Dendritic cell treated with granulocyte-macrophage colony-stimulating factor and Interleukin-4, amounts not matched to agents 40 ng/mL and 50 ng/mL, for 4 days (primary cell): ENCODE data around the gene GIGYF1.
"Not testable (repeated sequence)": the region's sequence is repeated elsewhere in the genome, so short reads cannot be mapped to it uniquely, and the experiment has no call there.

Source experiments
- H3K27ac Mint-ChIP-seq: one replicate; pipeline ENCODE4 v1.8.0; 2022; ENCODE audit warnings: mild to moderate bottlenecking, mixed read lengths
- H3K27me3 Mint-ChIP-seq: one replicate; pipeline ENCODE4 v1.8.0; 2022; ENCODE audit warnings: mild to moderate bottlenecking, mixed read lengths
- H3K36me3 Mint-ChIP-seq: one replicate; pipeline ENCODE4 v1.8.0; 2022; ENCODE audit warnings: low read depth, mixed read lengths
- H3K4me1 Mint-ChIP-seq: one replicate; pipeline ENCODE4 v1.8.0; 2022; ENCODE audit warnings: low read depth, mixed read lengths
- H3K4me3 Mint-ChIP-seq: one replicate; pipeline ENCODE4 v1.8.0; 2022; ENCODE audit warnings: mild to moderate bottlenecking, moderate library complexity, mixed read lengths
- H3K9me3 Mint-ChIP-seq: one replicate; pipeline ENCODE4 v1.8.0; 2022; ENCODE audit warnings: mixed read lengths
- intact Hi-C: fragments of 100-400 bp; cut with micrococcal nuclease; formaldehyde crosslinking; loops from one replicate; pipeline ENCODE4 v1.15.0; 2022

GIGYF1 gene

GRCh38 chr7:100665168-100665726 lies 28.8 kb downstream of the GIGYF1 start:
- intact Hi-C loops: no loop called here
- H3K9me3 Mint-ChIP-seq: no peaks in the 10 kb centered on the region
- H3K27ac Mint-ChIP-seq: no peak overlapping the region
- H3K36me3 Mint-ChIP-seq: no peaks in the 10 kb centered on the region
- H3K4me3 Mint-ChIP-seq: no peak overlapping the region
- H3K27me3 Mint-ChIP-seq: peaks cover 37% of the 10 kb centered on the region
- peaks cover 12% of the 10 kb centered on the region for H3K4me1 Mint-ChIP-seq

GRCh38 chr7:100662194-100662776 lies 31.8 kb downstream of the GIGYF1 start:
- H3K27me3 Mint-ChIP-seq: peaks cover 51% of the 10 kb centered on the region
- H3K27ac Mint-ChIP-seq, H3K9me3 Mint-ChIP-seq, H3K4me3 Mint-ChIP-seq, H3K36me3 Mint-ChIP-seq, H3K4me1 Mint-ChIP-seq, intact Hi-C loops: not testable (repeated sequence)

- H3K4me1 Mint-ChIP-seq: peaks cover 5% of the 10 kb centered on the region
- no peaks in the 10 kb centered on the region for H3K36me3 Mint-ChIP-seq
- H3K9me3 Mint-ChIP-seq: no peaks in the 10 kb centered on the region
- intact Hi-C loops: no loop called here
- H3K27me3 Mint-ChIP-seq: peaks cover 73% of the 10 kb centered on the region
- no peak within 1 kb of the TSS for H3K4me3 Mint-ChIP-seq
- H3K27ac Mint-ChIP-seq: no peak within 1 kb of the TSS
Measured at GRCh38 chr7:100655908-100656674, 38.0 kb downstream of the GIGYF1 start, which contains the start of gene ACTL6B. ACTL6B (minus strand) TSS chr7:100656448; CDS start chr7:100656354, 94 bp downstream.

- intact Hi-C loops: no loop called here
- no peak overlapping the region for H3K4me3 Mint-ChIP-seq
- no peaks in the 10 kb centered on the region for H3K9me3 Mint-ChIP-seq
- H3K27ac Mint-ChIP-seq: no peak overlapping the region
- peaks cover 69% of the 10 kb centered on the region for H3K27me3 Mint-ChIP-seq
- no peaks in the 10 kb centered on the region for H3K36me3 Mint-ChIP-seq
- peaks cover 5% of the 10 kb centered on the region for H3K4me1 Mint-ChIP-seq
Measured at GRCh38 chr7:100654908-100655831, 38.9 kb downstream of the GIGYF1 start.

GRCh38 chr7:100649826-100650565 lies 44.1 kb downstream of the GIGYF1 start:
- intact Hi-C loops: no loop called here
- Mint-ChIP-seq H3K27me3 (peaks cover 59% of the 10 kb centered on the region), H3K4me1 (peaks cover 5% of the 10 kb centered on the region), H3K4me3 (no peak overlapping the region), H3K9me3 (no peaks in the 10 kb centered on the region), H3K36me3 (no peaks in the 10 kb centered on the region), H3K27ac (no peak overlapping the region)

GRCh38 chr7:100642534-100642907 lies 51.5 kb downstream of the GIGYF1 start:
- no peak overlapping the region for H3K27ac Mint-ChIP-seq
- H3K4me1 Mint-ChIP-seq: no peaks in the 10 kb centered on the region
- no peaks in the 10 kb centered on the region for H3K36me3 Mint-ChIP-seq
- peaks cover 41% of the 10 kb centered on the region for H3K27me3 Mint-ChIP-seq
- no peak overlapping the region for H3K4me3 Mint-ChIP-seq
- H3K9me3 Mint-ChIP-seq: no peaks in the 10 kb centered on the region
- intact Hi-C loops: no loop called here

GRCh38 chr7:100641860-100642533 lies 52.1 kb downstream of the GIGYF1 start:
- Mint-ChIP-seq H3K27ac (no peak overlapping the region), H3K4me3 (no peak overlapping the region), H3K36me3 (no peaks in the 10 kb centered on the region), H3K27me3 (peaks cover 37% of the 10 kb centered on the region), H3K9me3 (no peaks in the 10 kb centered on the region), H3K4me1 (no peaks in the 10 kb centered on the region)
- intact Hi-C loops: no loop called here

- Mint-ChIP-seq H3K9me3 (no peaks in the 10 kb centered on the region), H3K4me3 (no peak within 1 kb of the TSS), H3K4me1 (no peaks in the 10 kb centered on the region), H3K27me3 (peaks cover 33% of the 10 kb centered on the region), H3K36me3 (no peaks in the 10 kb centered on the region), H3K27ac (no peak within 1 kb of the TSS)
- intact Hi-C loops: no loop called here
Measured at GRCh38 chr7:100641463-100641859, 52.6 kb downstream of the GIGYF1 start, which contains the start of gene TFR2. TFR2 (minus strand) TSS chr7:100641552; CDS start chr7:100641509, 43 bp downstream.

- Mint-ChIP-seq H3K36me3 (no peaks in the 10 kb centered on the region), H3K27ac (no peak overlapping the region), H3K4me3 (no peak overlapping the region), H3K9me3 (no peaks in the 10 kb centered on the region), H3K27me3 (peaks cover 29% of the 10 kb centered on the region), H3K4me1 (no peaks in the 10 kb centered on the region)
- intact Hi-C loops: no loop called here
Measured at GRCh38 chr7:100640517-100641440, 53.3 kb downstream of the GIGYF1 start.

- peaks cover 23% of the 10 kb centered on the region for H3K27me3 Mint-ChIP-seq
- no peak overlapping the region for H3K4me3 Mint-ChIP-seq
- no peak overlapping the region for H3K27ac Mint-ChIP-seq
- H3K9me3 Mint-ChIP-seq: no peaks in the 10 kb centered on the region
- intact Hi-C loops: no loop called here
- no peaks in the 10 kb centered on the region for H3K4me1 Mint-ChIP-seq
- H3K36me3 Mint-ChIP-seq: no peaks in the 10 kb centered on the region
Measured at GRCh38 chr7:100639995-100640516, 54.0 kb downstream of the GIGYF1 start.

- Mint-ChIP-seq H3K4me3 (peak overlapping the region; percentile 87), H3K36me3 (no peaks in the 10 kb centered on the region), H3K27me3 (peaks cover 36% of the 10 kb centered on the region), H3K9me3 (no peaks in the 10 kb centered on the region), H3K4me1 (peaks cover 18% of the 10 kb centered on the region), H3K27ac (peak overlapping the region; percentile 86)
- intact Hi-C loops: loop anchor here (1.0 to 5.0 kb wide), 2 partner anchors 40 to 59 kb away; partner anchors contain the start of genes GIGYF1 and GNB2
Measured at GRCh38 chr7:100632951-100633717, 60.9 kb downstream of the GIGYF1 start.
